ENCODE measurements around the gene GRIK4. TPM values are rescaled to one million over a fixed set of nuclear protein-coding genes. Genes with fewer than 3 reads are reported as not detected.

The GRIK4 gene
- total RNA-seq, 2 experiments from 2014 or later = not detected

GRCh38 chr11:120871924-120872323 lies 360.4 kb downstream of the GRIK4 start:
- Mint-ChIP-seq H3K9me3 (peaks cover 5% of the 10 kb centered on the region), H3K27me3 (peaks cover 17% of the 10 kb centered on the region), H3K4me1 (ENCODE audit: low read depth) (no peaks in the 10 kb centered on the region), H3K27ac (no peak overlapping the region), H3K36me3 (ENCODE audit: low read depth) (no peaks in the 10 kb centered on the region), H3K4me3 (no peak overlapping the region)
- CTCF ChIA-PET = no interaction called here
- TF ChIP-seq CTCF (IDR thresholded peaks at IDR 0.05) = no peak
- intact Hi-C loops (cut with micrococcal nuclease) = no loop called here
- DNase-seq (no peak), ATAC-seq (no peak)
- POLR2A ChIA-PET = no interaction called here

GRCh38 chr11:120873966-120874735 lies 362.6 kb downstream of the GRIK4 start:
- DNase-seq = no peak
- no peak for ATAC-seq
- no peaks in the 10 kb centered on the region for H3K36me3 Mint-ChIP-seq (ENCODE audit: low read depth)
- TF ChIP-seq CTCF (IDR thresholded peaks at IDR 0.05) = no peak
- ChIA-PET POLR2A (no interaction called here), CTCF (no interaction called here)
- H3K4me3 Mint-ChIP-seq = no peak overlapping the region
- no peak overlapping the region for H3K27ac Mint-ChIP-seq
- peaks cover 8% of the 10 kb centered on the region for H3K27me3 Mint-ChIP-seq
- H3K9me3 Mint-ChIP-seq = peaks cover 5% of the 10 kb centered on the region
- intact Hi-C loops (cut with micrococcal nuclease) = no loop called here
- no peaks in the 10 kb centered on the region for H3K4me1 Mint-ChIP-seq (ENCODE audit: low read depth)

GRCh38 chr11:120875986-120876385 lies 364.4 kb downstream of the GRIK4 start:
- Mint-ChIP-seq H3K27me3 (peaks cover 8% of the 10 kb centered on the region), H3K9me3 (peaks cover 5% of the 10 kb centered on the region), H3K4me1 (ENCODE audit: low read depth) (no peaks in the 10 kb centered on the region), H3K4me3 (no peak overlapping the region), H3K36me3 (ENCODE audit: low read depth) (no peaks in the 10 kb centered on the region), H3K27ac (no peak overlapping the region)
- ATAC-seq (no peak), DNase-seq (no peak)
- ChIA-PET POLR2A (no interaction called here), CTCF (no interaction called here)
- no peak for TF ChIP-seq CTCF (IDR thresholded peaks at IDR 0.05)
- intact Hi-C loops (cut with micrococcal nuclease) = no loop called here

GRCh38 chr11:120877746-120878365 lies 366.3 kb downstream of the GRIK4 start:
- Mint-ChIP-seq H3K4me1 (ENCODE audit: low read depth) (no peaks in the 10 kb centered on the region), H3K27me3 (peaks cover 7% of the 10 kb centered on the region), H3K4me3 (no peak overlapping the region), H3K9me3 (peaks cover 5% of the 10 kb centered on the region), H3K27ac (no peak overlapping the region), H3K36me3 (ENCODE audit: low read depth) (no peaks in the 10 kb centered on the region)
- no peak for DNase-seq
- ChIA-PET CTCF (no interaction called here), POLR2A (no interaction called here)
- ATAC-seq = no peak
- no peak for TF ChIP-seq CTCF (IDR thresholded peaks at IDR 0.05)
- intact Hi-C loops (cut with micrococcal nuclease) = no loop called here

- DNase-seq (no peak), ATAC-seq (no peak)
- POLR2A ChIA-PET = no interaction called here
- CTCF ChIA-PET = no interaction called here
- no peak overlapping the region for H3K27ac Mint-ChIP-seq
- no peaks in the 10 kb centered on the region for H3K36me3 Mint-ChIP-seq (ENCODE audit: low read depth)
- no peak for TF ChIP-seq CTCF (IDR thresholded peaks at IDR 0.05)
- intact Hi-C loops (cut with micrococcal nuclease) = no loop called here
- no peaks in the 10 kb centered on the region for H3K4me1 Mint-ChIP-seq (ENCODE audit: low read depth)
- H3K27me3 Mint-ChIP-seq = peaks cover 2% of the 10 kb centered on the region
- H3K9me3 Mint-ChIP-seq = peaks cover 5% of the 10 kb centered on the region
- H3K4me3 Mint-ChIP-seq = no peak overlapping the region
These were observed 367.2 kb downstream of the GRIK4 start for GRCh38 chr11:120878781-120879180.
